Neural cell (in vitro differentiated cells): ENCODE results near the gene HDHD3.

ENCODE experiments used
- EZH2 ChIP-seq: fragments of 200-600, 300-800 bp; shearing (Covaris generic), sonication (generic); IDR thresholded peaks from 2 replicates; pipeline ENCODE4 v1.6.1; 2014; ENCODE audit warnings: antibody characterized with exemption, low read length, borderline replicate concordance, mild to moderate bottlenecking; ENCODE audit not compliant: insufficient read depth, poor library complexity, severe bottlenecking
- MXI1 ChIP-seq: fragments of 450-650 bp; conservative IDR thresholded peaks from 2 replicates; pipeline ENCODE4 v1.6.1; 2014; ENCODE audit warnings: antibody characterized with exemption, mild to moderate bottlenecking; ENCODE audit not compliant: poor library complexity, severe bottlenecking
- POLR2AphosphoS5 ChIP-seq: IDR thresholded peaks from 2 replicates; pipeline ENCODE4 v1.6.1; 2012
- RAD21 ChIP-seq: fragments of 450-650 bp; conservative IDR thresholded peaks from 2 replicates; pipeline ENCODE4 v1.6.1; 2014; ENCODE audit warnings: antibody characterized with exemption, mild to moderate bottlenecking, moderate library complexity
- SMC3 ChIP-seq: fragments of 450-650 bp; conservative IDR thresholded peaks from 2 replicates; pipeline ENCODE4 v1.6.1; 2014; ENCODE audit warnings: antibody characterized with exemption, mild to moderate bottlenecking, moderate library complexity; ENCODE audit not compliant: poor library complexity
- TF ChIP-seq, protein P1 (sequence below): fragments of 450-650 bp; IDR thresholded peaks from 2 replicates; pipeline ENCODE4 v1.5.1; 2014; ENCODE audit warnings: antibody characterized with exemption, mild to moderate bottlenecking, moderate library complexity; ENCODE audit not compliant: poor library complexity, severe bottlenecking
- TF ChIP-seq, protein P2 (sequence below): IDR thresholded peaks from 2 replicates; pipeline ENCODE4 v1.6.1; 2012; ENCODE audit warnings: borderline replicate concordance

DNA sequence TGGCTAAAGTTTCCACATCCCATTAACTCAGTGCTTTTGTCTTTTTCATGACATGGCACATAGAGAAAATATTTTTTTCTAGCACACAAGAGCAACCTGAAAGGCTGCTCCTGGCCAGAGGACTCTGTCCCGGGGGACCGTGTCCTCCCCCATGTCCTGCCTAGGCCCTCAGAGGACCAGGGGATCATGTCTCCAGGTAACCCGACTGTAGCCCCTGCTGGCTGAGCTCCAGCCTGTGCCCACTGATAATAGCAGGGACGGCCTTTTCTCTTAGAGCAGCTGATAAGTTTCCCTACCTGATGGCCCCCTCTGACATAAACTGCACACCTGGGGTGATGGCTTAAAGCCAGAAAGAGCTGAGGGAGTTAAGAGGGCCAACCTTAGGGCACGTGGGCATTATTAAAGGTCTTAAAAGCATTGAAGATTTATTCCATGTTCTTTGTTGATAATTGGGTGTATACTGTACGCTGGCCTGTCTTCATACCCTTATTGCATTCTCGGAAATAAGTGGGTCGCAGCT, 5.9 kb downstream of the HDHD3 start:
- TF ChIP-seq, protein P1, sequence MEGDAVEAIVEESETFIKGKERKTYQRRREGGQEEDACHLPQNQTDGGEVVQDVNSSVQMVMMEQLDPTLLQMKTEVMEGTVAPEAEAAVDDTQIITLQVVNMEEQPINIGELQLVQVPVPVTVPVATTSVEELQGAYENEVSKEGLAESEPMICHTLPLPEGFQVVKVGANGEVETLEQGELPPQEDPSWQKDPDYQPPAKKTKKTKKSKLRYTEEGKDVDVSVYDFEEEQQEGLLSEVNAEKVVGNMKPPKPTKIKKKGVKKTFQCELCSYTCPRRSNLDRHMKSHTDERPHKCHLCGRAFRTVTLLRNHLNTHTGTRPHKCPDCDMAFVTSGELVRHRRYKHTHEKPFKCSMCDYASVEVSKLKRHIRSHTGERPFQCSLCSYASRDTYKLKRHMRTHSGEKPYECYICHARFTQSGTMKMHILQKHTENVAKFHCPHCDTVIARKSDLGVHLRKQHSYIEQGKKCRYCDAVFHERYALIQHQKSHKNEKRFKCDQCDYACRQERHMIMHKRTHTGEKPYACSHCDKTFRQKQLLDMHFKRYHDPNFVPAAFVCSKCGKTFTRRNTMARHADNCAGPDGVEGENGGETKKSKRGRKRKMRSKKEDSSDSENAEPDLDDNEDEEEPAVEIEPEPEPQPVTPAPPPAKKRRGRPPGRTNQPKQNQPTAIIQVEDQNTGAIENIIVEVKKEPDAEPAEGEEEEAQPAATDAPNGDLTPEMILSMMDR = no peak
- TF ChIP-seq RAD21 = no peak
- TF ChIP-seq SMC3 = no peak
- TF ChIP-seq, protein P2, sequence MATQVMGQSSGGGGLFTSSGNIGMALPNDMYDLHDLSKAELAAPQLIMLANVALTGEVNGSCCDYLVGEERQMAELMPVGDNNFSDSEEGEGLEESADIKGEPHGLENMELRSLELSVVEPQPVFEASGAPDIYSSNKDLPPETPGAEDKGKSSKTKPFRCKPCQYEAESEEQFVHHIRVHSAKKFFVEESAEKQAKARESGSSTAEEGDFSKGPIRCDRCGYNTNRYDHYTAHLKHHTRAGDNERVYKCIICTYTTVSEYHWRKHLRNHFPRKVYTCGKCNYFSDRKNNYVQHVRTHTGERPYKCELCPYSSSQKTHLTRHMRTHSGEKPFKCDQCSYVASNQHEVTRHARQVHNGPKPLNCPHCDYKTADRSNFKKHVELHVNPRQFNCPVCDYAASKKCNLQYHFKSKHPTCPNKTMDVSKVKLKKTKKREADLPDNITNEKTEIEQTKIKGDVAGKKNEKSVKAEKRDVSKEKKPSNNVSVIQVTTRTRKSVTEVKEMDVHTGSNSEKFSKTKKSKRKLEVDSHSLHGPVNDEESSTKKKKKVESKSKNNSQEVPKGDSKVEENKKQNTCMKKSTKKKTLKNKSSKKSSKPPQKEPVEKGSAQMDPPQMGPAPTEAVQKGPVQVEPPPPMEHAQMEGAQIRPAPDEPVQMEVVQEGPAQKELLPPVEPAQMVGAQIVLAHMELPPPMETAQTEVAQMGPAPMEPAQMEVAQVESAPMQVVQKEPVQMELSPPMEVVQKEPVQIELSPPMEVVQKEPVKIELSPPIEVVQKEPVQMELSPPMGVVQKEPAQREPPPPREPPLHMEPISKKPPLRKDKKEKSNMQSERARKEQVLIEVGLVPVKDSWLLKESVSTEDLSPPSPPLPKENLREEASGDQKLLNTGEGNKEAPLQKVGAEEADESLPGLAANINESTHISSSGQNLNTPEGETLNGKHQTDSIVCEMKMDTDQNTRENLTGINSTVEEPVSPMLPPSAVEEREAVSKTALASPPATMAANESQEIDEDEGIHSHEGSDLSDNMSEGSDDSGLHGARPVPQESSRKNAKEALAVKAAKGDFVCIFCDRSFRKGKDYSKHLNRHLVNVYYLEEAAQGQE = no peak
- TF ChIP-seq POLR2AphosphoS5 = no peak
- TF ChIP-seq EZH2 = no peak
- TF ChIP-seq MXI1 = no peak
